HG03457 (cell line): ENCODE results near the gene NUP85.
"Not testable (repeated sequence)": the region's sequence is repeated elsewhere in the genome, so short reads cannot be mapped to it uniquely, and the experiment has no call there.

ENCODE experiments used
- ATAC-seq: cut with Tn5 transposase; IDR thresholded peaks from one replicate; pipeline ENCODE4 v1.9.1; 2021; ENCODE audit warnings: moderate number of reproducible peaks; ENCODE audit not compliant: unreplicated experiment

Gene NUP85

DNA sequence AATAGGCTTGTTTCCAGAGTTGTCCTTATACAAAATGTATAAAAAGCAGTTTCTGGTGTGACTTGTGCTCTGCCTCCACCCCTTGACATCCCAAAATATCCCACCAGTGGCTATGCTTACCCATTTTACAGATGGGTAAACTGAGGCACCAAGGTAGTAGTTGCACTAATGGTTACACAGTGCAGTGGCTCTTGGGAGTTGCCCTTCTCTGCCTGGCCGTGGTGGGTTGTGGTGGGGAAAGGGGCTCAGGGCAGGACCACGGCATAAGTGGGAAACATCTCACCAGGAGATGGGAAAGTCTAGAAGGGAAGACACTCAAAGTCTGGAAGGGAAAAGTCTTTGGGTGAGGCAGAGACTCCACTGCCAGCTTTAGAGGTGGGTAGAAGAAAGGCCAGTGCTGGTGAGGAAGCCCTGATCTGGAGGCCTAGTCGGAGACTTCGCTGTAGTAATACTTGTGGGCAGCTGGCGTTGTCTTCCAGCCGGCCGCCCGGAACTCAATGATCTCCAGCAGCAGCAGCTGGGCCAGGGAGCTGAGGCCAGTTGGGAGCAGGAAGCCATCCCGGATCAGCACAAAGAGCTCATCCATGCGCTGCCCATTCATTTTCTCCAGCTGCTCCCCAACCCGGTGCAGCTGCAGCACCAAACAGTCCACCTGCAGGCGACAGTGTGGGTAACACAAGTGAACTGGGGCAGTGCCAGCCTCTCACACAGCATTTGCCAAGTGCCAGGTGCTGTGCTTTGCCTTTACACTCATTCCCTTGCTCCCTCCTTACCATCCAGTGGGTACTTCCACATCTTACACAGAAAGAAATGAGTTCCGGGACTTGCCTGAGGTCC lies 61.1 kb downstream of the NUP85 start:
- ATAC-seq = no peak

DNA sequence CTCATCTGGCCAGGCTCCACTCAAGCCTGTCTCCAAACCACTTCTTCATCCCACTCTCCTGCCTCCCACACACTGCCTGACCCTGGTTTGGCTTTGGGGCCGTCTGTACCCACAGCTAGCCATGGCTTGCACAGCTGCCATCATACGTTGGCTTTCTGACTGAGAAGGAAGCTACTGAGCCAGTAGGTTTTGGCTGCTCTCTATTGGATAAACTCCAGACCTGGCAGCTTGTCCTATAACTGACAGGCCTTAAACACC lies 61.6 kb downstream of the NUP85 start:
- no peak for ATAC-seq

DNA sequence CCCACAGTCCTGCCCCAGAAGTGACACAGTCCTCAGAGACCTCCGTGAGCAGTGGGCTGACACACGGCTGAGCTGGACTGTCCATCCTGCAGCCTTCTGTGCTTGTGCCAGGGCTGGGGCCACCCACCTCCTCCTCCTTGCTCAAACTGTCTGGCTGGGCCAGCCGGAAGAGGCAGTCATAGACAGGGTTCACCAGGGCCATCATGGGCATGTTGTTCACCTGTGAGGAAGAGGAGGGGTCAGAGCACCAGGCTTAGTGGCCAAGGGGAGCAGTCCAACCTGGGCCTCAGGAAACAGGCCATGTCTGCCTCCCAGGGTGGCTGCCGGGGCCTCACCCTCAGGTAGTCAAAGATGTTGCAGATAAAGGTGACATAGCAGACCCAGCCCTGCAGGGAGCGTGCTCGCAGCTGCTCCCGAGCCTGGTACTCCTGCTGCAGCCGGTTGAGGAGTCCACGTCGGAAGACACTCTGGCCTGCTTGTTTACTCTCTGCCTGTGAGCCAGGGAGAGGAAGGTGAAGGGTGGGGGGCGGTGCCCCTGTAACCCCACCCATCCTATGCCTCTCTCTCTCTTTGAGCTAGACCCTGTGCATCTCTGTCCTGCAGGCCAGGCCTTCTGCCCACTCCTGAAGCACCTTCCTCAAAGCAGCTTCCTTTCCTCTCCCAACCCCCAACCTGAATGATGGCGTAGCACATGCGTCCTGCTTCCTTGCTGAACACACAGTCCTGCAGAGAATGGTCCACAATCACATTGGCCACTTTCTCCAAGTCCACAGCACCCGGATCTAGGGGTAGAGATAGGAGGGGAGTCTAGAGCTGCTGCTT lies 62.1 kb downstream of the NUP85 start:
- ATAC-seq = no peak

DNA sequence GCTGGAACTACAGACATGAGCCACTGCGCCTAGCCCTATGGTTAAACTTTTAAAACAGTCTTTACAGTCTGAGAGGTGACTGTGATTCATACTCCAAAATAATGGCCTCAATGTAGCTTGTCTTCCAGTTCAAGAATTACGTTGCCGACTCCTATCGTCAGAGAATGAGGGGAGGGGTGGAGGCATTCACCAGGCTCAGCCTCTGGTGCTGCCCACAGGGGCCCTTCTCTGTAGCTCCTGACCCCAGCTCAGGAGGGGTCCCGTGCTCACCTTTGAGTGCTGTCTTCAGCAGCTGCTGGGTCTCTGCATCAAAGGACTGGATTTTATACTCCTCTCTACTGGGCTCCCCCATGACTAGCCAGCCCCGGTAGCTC lies 64.4 kb downstream of the NUP85 start:
- ATAC-seq = no peak

DNA sequence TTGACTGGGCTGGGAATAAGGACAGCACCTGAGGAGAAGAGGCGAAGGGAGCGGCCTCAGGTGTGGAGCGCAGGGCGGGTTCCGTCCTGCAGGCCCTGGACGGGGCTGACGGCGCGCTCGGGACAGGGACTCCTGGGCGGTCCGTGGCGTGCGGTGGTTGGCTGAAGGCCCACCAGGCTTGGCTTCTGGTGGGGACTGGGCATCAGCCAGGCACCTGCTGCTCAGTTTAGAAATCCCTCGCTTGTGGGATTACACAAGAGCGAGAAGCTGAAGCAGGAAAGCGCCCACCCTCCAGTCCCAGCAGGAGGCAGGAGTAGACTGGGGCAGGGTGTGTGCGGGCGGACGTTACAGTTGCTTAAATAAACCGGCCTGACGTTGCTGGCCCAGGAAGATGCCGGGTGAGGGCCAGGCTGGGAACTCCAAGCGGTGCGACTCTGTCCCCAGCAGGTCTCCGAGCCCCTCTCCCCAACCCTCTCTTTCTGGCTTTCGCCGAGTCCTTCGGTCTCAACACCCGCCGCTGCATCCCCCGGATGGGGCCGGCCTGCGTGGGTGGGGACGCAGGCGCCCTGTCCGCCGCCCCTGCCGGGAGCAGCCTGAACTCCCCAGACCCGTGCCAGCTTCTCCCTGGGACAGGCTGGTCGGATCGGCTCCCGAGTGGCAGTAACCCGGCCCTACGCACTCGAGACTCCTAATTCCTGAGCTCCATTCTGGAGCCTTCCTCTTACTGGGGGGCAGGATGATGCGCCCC lies 64.9 kb downstream of the NUP85 start:
- no peak for ATAC-seq

DNA sequence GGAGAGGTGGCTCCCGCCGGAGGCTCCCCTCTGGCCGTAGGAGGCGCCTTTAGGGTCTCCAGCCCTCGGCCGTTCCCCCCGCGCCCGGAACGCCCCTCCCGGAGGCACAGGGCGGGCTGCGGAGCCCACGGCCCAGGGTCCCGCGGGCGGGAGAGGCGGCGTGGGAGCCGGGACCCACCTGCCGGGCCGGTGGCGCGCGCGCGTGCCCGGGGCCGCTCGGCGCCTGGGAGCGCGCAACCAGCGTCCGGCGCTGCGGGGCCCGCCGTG lies 65.4 kb downstream of the NUP85 start, which contains the start of gene MIF4GD:
MIF4GD (minus strand) TSS at position 266 of the 267 bp plus-strand sequence. CDS start 1,036 bp downstream, outside the sequence.
- no peak for ATAC-seq

DNA sequence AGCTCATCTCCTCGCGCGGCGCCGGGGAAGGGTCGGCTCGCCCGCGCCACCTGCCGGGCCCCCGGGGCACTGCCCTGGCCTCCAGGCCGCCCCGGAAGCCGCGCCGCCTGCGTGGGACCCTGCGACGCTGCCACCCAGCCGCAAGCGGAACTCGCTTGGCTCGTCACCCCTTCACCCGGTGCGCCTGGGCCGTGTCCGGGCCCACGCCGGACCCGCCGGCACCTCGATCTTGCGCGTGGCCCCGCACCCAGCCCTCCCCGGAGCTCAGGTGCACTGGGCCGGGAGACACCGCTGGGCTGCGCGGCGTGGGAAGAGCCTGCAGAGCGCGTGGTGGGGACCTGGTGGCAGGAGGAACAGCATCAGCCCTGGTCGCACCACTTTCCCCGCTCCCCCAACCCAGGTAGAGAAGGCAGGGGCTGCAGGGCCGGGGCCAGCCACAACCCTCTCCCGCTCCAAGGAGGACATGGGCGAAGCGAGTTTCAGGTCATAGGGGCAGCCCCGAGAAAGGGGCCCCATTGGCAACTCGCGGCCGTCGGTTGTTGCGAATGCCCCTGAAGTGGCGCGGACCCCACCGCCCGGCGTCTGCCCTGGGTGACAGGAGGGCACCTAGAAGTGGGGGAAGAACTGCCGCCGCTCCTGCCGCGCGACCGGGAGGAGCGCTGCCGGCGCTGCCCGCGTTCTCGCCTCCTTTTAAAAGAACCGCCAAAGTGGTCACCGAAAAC lies 65.9 kb downstream of the NUP85 start:
- peak; percentile 53 for ATAC-seq

DNA sequence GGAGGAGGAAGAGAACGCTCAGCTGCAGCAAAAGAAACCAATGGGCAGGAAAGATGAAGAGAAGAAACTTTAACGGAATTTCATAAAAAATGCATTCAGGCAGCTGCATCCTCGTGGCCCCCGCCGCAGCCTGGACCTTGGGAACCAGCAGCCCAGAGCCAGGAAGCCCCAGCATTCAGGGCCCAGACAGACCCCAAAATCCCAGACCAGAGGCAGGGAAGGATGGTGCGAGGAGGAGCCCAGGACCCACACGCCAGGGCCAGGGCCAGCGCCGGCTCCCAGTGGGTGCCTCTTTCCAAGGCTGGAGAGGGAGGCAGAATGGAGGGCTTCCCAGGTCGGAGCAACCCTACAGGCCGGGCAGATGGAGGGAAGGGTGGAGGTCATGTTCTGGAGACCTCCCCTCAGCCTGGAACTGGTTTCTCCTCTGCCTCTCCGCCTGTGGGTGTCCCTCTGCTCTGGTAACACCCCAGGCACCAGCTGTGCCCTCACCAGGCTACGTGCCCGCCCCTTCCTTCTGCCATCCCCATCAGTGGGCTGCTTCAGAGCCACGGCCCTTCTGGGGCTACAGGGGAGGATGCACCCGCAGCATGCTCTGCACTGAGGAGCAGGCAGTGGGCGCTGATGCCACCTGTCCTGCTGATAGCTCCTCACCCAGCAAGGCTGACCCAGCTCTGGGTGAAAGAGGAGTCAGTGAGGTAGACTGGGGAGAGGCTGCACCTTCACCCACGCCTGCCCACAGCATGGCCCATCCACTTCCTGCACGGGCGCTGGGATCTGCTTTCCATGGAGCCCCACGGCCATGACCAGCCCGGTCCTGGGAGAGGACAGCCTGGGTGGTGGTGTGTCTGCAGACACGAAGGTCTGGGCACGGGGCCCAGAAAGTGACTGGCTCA lies 66.7 kb downstream of the NUP85 start:
- no peak for ATAC-seq

DNA sequence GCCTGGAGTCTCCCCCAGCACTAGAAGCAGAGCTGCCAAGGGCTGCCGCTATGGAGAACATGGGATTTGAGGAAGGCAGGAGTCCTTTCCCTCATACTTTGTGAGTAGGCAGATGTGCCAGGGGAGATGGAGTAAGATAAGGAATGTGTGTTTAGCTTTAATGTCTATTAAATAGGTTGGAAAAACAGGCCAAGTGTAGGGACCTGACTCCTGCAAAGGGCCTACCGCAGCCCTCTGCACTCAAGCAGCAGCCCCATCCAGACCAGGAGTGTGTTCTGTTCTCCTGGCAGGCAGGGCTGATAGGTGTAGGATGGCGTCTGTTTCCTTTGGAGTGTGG lies 67.3 kb downstream of the NUP85 start:
- ATAC-seq = no peak

DNA sequence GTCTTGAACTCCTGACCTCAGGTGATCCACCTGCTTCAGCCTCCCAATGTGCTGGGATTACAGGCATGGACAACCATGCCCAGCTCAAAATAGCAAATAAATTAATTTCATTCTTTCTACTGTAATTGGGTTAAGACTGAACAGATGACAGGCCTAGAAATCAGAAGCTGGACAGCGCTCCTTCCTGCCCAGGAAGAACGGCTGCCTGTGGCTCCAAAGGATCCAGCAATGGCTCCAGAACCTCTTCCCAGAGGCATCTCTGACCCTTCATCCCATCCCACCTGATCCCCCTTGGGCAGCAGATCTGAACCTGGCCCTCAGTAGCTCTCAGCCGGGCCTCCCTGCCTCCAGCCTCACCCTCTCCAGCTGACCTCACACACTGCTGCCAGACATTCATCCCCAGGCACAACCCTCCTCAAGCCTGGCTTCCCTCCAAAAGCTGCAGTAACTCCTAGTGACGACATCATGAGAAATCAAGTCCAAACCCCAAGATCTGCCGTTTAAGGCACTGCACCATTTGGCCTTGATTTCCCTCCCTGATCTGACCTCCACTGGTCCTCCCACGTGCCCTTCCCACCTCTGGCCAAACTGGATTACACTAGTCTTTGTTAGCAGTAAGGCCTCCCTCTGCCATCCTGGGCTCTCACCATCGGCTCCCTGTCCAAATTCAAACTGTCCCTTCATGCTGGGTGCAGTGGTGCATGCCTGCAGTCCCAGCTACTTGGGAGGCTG lies 68.7 kb downstream of the NUP85 start:
- ATAC-seq = no peak

DNA sequence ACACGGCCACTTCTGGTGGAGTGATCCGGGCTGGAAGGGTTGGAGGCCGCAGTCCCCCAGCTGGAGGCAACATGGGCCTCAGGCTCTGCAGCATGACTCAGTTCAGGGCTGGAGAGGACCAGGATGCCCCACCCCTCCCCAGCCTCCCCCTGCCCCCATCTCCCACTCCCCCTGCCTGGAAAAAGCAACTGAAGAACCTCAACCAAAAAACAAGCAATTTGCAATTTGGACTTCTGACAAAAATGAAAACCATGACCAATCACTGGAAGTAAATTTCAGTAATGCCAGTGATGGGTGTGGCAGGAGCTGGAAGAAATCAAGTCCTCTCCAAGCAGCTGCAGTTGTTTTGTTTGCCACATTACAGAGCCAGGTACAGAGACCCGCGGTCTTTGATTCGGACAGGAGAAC lies 72.2 kb downstream of the NUP85 start:
- no peak for ATAC-seq

DNA sequence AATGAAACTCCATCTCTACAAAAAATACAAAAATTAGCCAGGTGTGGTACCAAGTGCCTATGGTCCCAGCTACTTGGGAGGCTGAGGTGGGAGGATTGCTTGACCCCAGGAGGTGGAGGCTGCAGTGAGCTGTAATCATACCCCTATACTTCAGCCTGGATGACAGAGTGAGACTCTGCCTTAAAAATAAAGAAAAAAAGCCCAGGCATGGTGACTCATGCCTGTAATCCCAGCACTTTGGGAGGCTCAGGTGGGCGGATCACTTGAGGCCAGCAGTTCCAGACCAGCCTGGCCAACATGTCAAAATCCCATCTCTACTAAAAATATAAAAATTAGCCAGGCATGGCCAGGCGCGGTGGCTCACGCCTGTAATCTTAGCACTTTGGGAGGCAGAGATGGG lies 74.7 kb downstream of the NUP85 start:
- not testable (repeated sequence) for ATAC-seq

DNA sequence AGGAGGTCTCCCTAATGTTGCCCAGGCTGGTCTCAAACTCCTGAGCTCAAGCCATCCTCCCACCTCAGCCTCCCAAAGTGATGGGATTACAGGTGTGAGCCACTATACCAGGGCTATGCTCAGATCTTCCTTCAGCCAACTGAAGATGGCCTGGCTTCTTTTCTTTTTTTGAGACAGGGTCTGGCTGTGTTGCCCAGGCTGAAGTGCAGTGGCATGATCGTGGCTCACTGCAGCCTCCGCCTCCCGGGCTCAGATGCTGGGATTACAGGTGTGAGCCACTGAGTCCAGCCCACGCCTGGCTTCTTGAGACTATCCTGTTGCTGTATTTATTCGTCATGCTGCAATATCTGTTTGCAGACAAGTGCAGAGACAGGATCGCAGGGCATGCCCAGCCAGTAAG lies 79.6 kb downstream of the NUP85 start:
- ATAC-seq = no peak
